WI38 (cell line): ENCODE results near the gene CAPSL.
"Not testable (repeated sequence)": the region's sequence is repeated elsewhere in the genome, so short reads cannot be mapped to it uniquely, and the experiment has no call there.

Experiments
- H3K4me3 ChIP-seq: 2 replicates; pipeline ENCODE4 v1.5.1; 2011; ENCODE audit warnings: low read depth, mild to moderate bottlenecking, control low read depth, low read length
- TF ChIP-seq, protein P1 (sequence below): IDR thresholded peaks from 2 replicates; pipeline ENCODE4 v1.5.1; 2012; ENCODE audit warnings: low read depth, mild to moderate bottlenecking, control low read depth, low read length

The CAPSL gene

GRCh38 chr5:35938568-35939227 is at the start of gene CAPSL:
TSS of gene CAPSL (minus strand) at chr5:35938622. CDS start at chr5:35921120, 17,502 bp downstream.
- TF ChIP-seq, protein P1, sequence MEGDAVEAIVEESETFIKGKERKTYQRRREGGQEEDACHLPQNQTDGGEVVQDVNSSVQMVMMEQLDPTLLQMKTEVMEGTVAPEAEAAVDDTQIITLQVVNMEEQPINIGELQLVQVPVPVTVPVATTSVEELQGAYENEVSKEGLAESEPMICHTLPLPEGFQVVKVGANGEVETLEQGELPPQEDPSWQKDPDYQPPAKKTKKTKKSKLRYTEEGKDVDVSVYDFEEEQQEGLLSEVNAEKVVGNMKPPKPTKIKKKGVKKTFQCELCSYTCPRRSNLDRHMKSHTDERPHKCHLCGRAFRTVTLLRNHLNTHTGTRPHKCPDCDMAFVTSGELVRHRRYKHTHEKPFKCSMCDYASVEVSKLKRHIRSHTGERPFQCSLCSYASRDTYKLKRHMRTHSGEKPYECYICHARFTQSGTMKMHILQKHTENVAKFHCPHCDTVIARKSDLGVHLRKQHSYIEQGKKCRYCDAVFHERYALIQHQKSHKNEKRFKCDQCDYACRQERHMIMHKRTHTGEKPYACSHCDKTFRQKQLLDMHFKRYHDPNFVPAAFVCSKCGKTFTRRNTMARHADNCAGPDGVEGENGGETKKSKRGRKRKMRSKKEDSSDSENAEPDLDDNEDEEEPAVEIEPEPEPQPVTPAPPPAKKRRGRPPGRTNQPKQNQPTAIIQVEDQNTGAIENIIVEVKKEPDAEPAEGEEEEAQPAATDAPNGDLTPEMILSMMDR = no peak
- no peak within 1 kb of the TSS for H3K4me3 ChIP-seq

DNA sequence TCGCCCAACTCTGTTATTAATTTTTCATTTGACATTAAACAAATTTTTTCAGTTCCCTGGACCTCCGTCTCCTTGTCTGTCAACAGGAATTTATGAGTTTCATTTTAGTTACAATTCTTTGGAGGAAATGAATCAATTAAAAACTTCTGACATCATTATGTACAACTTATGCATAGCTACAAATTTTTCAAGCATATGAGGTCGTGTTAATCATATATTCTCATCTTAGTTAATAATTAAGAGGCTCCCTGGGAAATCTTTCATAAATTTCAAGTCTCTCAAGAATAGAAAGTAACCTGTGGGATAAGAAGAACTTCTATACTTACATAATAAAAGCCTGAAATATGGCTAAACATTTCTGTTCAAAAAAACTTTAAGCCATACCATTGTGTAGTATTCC is 49.4 kb upstream of the CAPSL start:
- TF ChIP-seq, protein P1 = no peak
- no peak overlapping the region for H3K4me3 ChIP-seq

GRCh38 chr5:35979715-35980114 is 41.3 kb upstream of the CAPSL start:
- H3K4me3 ChIP-seq = no peak overlapping the region
- TF ChIP-seq, protein P1 = no peak

DNA sequence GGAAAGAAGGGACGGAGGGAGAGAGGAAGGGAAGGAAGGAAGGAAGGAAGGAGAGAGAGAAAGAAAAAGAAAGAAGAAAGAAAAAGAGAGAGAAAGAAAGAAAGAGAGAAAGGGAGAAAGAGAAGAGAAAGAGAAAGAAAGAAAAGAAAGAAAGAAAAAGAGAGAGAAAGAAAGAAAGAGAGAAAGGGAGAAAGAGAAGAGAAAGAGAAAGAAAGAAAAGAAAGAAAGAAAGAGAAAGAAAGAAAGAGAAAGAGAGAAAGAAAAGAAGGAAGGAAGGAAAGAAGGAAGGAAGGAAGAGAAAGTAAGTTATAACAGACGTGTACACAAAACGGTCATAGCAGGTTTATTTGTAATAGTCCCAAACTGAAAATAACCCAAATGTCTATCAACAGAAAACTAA is 38.4 kb upstream of the CAPSL start:
- H3K4me3 ChIP-seq = not testable (repeated sequence)

DNA sequence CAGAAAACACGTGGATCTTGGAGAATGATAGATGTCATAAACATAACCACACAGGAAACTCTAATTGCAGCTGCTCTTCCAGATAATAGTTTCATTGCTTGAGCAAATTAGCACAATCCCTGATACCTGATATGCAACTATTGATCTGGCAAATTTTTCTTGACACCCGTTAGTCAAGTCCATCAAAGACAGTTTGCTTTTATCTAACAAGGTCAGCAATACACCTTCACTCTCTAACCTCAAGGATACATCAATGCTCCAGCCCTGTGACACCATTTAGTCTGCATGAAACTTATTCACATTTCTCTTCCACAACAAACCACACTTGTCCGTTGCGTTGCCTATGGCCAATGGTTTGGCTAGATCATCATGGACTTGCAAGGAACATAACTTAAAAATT is 36.1 kb upstream of the CAPSL start:
- TF ChIP-seq, protein P1 = no peak
- H3K4me3 ChIP-seq = no peak overlapping the region

- TF ChIP-seq, protein P1 = no peak
- H3K4me3 ChIP-seq = no peak overlapping the region
Measured at GRCh38 chr5:35971878-35972210, 33.4 kb upstream of the CAPSL start.

DNA sequence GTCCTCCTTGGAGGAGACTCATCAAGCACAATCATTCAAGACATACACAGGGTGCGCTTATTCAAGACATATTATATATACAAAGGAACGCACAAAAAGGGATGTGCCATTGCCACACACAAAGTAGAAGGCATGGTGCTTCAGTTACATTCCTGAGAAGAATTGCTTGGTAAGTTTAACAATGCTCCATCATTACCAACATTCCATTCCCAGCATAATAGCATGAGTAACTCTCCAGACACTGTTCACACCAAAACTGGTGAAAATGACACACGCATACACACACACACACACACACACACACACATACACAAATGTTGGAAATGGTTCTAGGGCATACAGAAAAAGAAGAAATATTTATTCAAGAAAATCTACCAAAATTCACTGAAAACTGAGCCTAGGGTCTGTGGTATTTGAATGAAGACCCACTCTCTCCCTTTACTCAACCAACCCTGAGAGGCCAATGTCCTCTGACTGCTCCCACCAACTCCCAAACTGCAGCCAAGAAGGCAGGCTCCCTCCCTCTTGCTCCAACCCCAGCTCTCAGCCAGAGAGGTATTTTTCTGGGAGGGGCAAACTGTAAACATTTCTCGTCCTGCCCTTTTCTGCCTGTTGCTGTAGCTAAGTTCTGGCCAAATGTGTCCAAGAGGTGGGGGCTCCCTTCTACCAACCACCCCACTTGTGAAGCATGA is 32.9 kb upstream of the CAPSL start:
- TF ChIP-seq, protein P1 = no peak
- no peak overlapping the region for H3K4me3 ChIP-seq
